DMS 273 (cell line): Measurements from ENCODE around the gene GTPBP3.
"Not testable (repeated sequence)": the region's sequence is repeated elsewhere in the genome, so short reads cannot be mapped to it uniquely, and the experiment has no call there.

Experiments used
- DNase-seq: peaks from one replicate; lab custom pipeline; 2025; ENCODE audit not compliant: unreplicated experiment; lab: John Stamatoyannopoulos, UW

Gene GTPBP3

DNA sequence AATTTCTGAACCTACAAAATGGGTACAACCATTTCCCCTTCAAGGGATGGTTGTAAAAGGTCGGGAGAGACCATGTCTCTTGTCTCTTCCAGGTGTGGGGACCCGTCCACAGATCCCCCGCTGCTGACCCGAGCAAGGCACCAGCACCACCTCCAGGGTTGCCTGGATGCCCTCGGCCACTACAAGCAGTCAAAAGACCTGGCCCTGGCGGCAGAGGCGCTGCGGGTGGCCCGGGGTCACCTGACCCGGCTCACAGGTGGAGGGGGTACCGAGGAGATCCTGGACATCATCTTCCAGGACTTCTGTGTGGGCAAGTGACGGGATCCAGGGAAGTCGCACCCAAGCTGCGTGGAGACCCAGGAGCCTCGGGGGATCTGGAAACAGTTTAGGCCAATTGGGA, 4.0 kb downstream of the GTPBP3 start:
- DNase-seq, result no peak

DNA sequence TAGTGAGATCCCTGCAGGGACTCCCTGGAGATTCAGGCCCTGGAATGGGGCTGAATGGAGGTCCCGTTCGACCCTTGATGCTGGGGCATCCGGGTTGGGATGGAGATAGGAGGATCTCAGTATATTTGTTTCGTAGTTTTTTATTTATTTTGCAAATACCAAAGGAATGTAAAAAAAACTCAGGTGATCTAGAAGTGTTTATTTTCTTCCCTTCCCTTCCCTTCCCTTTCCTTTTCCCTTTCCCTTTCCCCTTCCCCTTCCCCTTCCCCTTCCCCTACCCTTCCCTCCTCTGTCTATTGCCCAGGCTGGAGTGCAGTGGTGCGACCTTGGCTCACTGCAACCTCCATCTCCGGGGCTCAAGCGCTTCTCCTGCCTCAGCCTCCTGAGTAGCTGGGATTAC, 4.5 kb downstream of the GTPBP3 start:
- DNase-seq, result no peak

DNA sequence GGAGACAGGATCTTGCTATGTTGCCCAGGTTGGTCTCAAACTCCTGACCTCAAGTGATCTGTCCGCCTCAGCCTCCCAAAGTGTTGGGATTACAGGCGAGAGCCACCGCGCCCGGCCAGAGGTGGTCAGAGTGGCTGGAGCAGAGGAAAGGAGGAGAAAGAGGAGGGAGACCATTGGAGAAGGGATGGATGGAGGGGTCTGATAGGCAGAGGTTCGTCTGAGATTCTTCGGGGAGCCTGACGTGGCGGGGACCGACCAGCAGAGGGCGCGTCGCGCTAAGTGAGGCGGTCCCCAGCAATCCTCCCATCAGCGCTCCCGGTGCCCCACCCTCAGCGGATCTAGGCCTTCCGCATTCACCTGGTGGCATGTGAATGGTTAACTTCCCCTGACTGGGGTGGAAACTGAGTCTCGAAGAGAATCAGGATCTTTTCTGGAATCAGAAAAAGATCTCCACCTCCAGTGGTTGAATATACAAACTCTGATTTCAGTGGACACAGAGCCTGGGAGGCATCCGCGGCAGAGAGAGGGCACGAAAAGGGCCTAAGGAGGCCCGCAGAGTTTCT, 8.8 kb downstream of the GTPBP3 start:
- peak; percentile 84 for DNase-seq

DNA sequence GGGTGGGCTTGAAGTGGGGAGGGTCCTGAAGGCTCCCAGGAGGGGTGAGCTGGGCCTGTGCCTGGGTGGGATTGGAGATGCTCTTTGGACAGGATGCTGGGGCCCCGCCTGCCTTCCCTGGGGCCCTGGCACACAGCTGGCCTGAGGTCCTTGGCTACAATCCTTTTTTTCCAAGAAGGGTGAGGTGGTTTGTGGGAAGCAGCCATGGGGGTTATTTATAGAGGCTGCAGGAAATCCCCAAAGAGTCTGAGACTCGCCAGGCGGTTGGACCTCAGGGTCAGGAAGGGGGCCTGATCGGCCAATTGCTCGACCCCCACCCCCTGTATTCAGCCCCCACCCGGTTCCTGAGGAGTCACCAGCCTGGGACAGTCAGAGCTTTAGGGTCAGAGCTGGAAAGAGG, 10.0 kb downstream of the GTPBP3 start:
- DNase-seq, result no peak

DNA sequence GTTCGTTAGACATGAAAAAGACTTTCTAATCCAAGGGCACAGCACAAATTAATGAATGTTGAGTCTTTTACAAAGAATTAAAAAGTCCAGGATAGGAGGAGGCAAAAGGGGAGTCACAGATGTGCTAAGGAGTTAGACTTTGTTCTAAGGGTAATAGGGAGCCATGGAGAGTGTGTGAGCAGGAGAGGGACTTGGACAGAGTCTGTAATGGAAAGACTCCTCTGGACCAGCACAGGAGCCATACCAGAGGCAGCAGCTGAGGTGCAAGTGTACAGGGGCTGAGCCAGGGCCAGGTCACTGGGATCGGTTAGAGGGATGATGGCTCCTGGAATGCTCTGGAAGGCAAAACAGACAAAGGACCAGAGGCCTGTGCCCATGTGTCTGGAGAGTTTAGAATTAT, 10.5 kb downstream of the GTPBP3 start:
- no peak for DNase-seq

DNA sequence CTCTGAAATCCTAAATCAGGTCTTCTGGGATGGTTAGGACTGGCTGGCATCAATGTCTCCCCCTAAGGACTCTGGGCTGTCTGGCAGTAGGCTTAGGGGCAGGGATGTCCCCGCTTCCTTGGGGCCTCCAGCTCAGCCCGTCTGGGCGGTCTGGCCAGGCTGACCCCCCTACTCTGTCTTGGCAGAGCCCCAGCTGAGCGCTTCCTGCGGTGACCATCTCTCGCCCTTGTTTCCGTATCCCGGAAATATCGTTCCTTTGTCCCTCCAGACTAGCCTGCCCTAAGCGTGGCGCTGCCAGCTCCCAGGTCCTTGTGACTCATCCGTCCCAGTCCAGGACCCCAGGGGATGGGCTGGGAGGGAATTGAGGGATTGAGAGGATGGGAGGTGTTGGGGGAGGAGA, 11.3 kb downstream of the GTPBP3 start:
- peak; percentile 47 for DNase-seq

DNA sequence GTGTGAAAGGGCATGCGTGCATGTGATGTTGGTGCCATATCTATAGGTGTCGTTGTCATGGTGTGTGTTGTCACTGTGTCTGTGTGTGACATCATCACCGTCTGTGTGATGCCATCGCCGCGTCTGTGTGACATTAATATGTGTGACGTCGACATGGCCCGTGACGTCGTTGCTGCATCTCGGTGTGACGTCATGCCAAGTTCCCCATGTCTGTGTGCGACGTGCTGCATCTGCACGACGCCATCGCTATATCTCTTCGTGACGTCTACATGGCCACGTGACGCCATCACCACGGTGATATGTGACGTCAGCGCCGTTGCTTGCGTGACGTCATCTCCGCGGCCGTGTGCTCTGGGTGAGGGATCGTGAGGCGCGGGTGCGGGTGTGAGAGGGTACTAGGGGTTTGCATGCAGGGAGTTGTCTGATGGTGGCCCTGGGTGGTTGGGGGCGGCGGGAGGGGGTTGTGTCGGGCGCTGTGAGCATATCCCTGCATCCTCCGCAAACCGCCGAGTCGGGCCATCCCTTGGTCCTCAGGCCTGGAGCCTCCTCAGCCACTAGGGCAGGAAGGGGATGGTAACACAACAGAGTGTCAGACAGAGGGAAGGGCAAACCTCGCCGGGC, 14.6 kb downstream of the GTPBP3 start:
- no peak for DNase-seq

DNA sequence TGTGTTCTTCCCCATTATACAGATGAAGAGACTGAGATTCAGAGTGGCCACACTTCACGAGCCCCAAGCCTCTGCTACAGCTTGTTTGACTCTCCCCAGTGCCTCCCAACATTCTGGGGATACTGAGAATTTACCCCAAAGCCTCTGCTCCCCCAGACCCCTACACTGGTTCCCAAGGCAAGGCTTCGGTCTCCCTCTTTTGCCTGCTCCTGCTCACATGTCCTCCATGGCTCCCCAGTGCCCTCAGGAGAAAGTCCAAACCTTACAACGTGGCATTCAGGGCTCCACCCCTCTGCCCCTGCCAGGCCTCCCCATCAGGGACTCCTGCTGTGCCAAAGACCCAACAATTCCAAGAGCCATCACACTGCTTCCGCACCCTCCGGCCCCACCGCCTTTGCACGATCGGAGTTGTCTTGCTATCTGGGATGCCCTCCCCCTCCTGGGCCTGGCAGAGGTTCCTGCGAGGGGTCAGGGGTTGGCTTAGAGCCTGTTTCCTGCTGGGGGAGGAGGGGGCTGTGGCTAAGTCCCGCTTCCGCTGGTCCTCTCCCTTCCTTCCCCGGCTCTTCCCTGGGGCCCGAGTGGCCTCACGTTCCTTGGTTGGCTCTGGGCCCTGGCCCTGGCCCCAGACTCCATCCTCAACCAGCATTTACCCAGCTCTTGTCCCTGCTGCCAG, 15.4 kb downstream of the GTPBP3 start:
- no peak for DNase-seq

DNA sequence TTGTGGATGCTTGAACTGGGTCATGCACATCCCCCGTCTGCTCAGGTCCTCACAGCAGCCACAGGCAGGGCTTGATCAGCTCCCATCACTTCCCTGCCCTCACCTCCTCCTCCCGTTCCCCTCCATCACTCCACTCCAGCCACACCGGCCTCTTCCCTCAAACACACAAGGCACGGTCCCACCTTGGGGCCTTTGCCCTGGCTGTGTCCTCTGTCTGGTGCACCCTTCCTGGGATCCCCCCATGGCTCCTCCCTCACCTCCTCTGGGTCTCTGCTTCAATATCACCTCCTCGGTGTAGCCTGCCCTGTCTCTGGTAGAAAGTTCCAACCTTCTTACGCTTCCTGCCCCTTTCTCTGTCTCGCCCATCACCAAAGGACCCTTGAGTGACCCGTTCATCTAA, 16.0 kb downstream of the GTPBP3 start:
- no peak for DNase-seq

DNA sequence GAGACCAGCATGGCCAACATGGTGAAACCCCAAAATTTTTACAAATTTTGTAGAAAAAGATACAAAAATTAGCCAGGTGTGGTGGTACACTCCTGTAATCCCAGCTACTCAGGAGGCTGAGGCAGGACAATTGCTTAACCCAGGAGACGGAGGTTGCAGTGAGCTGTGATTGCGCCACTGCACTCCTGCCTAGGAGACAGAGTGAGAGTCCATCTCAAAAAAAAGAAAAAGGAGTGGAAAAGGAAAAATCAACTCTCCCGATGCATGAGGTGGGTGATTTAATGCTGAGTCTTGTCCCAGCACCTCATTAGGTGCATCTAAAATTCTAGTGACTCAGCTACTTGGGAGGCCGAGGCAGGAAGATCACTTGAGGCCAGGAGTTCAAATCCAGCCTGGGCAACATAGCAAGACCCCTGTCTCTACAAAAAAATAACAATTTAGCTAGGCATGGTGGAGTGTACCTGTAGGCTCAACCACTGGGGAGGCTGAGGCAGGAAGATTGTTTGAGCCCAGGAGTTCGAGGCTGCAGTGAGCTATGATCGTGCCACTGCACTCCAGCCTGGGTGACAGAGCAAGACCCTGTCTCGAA, 19.8 kb downstream of the GTPBP3 start:
- DNase-seq, result no peak

DNA sequence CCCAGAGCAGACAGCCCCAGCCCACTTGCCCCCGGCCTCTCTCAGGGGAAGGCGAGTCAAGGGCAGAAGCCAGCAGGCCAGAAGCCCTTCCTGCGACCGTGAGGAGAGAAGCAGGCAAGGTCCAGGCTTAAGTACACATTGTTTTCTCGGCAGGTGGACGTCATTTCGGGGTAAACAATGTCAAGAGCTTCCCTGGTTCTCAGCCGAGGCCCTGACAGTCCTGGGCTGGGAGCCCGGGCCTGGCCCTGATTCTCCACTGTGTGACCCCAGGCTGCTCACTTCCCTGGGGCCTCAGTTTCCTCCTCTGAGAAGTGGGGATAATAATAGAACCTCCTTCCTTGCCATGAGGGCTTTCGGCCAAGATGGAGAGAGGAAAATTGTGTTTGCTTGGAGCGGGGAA, 20.4 kb downstream of the GTPBP3 start:
- DNase-seq, result no peak

DNA sequence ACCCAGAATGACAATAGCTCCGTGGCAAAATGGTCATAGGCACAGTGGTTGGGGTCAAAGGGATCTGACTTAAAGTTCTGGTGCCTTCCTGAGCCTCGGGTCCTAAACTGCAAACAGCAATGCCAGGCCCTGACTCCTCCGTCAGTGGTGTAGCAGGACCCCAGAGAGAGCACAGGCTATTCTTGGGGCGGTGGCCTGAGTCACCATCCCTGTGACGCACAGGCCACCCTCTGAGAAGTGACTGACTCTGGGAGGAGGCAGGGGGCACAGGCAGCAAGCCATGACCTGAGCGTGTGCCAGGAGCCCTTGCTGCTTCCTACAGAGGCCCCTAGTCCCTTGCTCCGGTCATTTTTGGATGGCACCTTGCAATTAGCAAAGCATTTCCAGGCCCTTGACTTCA, 21.0 kb downstream of the GTPBP3 start:
- DNase-seq, result no peak

DNA sequence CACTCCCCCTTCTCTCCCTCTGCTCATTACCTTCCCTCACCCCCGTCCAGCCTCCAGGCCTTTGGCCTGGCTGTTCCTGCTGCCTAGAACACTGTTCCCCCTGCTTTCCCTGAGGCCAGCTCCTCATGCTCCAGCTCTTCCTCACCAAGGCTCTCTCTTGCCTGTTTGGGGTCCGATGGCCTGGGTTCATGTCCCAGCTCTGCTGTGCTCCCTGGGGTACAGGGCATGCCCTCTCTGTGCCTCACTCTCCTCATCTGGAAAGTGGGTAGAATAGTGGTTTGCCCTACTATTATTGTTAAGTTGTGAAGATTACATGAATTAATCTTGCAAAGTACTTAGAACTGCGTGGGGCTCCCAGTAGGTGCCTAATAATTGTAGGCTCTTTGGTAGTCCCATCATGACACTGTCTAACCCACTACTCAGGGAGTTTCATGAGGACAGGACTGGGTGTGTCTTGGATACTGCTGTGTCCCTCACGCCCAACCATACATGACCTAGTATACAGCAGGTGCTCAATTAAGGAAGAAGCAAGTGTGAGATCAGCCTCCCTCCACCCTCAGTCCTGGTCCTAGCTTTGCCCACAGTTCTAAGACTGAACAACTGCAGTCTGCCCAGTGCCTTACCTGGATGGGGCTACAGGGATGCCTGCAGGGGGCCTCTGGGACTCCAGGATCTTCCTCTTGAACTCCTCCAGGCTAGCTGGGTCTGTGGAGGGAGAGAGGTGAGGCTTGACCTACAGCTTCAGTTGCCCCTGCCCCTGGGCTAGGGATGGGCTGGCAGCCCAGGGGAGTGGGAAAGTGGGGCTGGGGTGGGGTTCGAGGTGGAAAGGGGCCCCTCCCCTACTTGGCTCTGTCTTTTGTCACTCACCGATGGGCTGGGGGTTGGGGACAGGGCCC, 22.8 kb downstream of the GTPBP3 start:
- DNase-seq, result no peak

DNA sequence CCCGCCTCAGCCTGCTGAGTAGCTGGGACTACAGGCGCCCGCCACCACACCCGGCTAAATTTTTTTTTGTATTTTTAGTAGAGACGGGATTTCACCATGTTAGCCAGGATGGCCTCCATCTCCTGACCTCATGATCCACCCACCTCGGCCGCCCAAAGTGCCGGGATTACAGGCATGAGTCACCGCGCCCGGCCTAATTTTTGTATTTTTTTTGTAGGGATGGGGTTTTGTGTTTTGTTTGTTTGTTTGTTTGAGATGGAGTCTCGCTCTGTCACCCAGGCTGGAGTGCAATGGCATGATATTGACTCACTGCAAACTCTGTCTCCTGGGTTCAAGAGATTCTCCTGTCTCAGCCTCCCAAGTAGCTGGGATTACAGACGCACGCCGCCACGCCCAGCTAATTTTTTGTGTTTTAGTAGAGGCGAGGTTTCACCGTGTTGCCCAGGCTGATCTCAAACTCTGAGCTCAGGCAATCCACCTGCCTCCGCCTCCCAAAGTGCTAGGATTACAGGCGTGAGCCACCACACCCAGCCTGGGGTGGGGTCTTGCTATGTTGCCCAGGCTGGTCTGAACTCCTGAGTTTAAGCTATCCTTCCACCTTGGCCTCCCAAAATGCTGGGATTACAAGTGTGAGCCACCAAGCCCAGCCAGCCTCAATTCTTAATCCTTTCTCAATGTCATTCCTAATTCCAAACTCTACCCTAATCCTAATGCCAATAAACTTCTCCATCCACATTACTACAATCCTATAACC, 26.7 kb downstream of the GTPBP3 start:
- DNase-seq, result not testable (repeated sequence)

DNA sequence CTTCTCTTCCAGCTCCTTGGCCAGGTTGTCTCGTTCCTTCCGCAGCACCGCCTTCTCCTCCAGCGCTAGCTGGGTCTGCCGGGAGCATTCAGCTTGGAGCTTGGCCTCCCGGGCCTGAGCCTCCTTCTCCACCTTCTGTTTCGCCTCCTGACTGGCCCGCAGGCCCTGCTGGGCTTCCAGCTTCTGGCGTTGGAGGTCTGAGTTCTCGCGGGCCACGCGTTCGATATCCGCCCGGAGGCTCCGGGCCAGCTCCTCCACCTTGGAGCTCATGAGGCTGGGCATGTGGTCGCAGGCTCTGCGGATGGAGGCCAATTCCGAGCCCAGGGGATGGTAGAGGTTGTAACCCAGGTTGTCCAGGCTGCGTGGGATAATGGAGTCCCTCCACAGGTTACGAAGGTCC, 28.0 kb downstream of the GTPBP3 start:
- no peak for DNase-seq

DNA sequence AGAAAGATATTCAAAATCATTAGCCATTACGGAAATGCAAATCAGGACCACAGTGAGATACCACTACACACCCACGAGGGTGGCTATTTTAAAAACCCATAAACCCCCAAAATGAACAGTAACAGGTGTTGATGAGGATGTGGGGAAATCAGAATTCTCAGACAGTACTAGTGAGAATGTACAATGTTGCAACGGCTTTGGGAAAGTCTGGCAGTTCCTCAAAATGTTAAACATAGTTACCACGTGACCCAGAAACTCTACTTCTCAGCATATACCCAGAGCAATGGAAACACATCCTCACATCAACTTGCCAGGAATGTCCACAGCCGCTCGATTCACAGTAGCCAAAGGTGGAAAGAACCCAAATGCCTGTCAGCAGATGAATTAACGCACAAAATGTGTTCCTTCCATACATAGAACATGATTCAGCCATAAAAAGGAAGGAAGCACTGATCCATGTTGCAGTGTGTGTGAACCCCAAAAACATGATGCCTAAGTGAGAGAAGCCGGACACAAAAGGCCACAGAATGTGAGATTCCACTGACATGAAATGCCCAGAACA, 32.8 kb downstream of the GTPBP3 start:
- no peak for DNase-seq

DNA sequence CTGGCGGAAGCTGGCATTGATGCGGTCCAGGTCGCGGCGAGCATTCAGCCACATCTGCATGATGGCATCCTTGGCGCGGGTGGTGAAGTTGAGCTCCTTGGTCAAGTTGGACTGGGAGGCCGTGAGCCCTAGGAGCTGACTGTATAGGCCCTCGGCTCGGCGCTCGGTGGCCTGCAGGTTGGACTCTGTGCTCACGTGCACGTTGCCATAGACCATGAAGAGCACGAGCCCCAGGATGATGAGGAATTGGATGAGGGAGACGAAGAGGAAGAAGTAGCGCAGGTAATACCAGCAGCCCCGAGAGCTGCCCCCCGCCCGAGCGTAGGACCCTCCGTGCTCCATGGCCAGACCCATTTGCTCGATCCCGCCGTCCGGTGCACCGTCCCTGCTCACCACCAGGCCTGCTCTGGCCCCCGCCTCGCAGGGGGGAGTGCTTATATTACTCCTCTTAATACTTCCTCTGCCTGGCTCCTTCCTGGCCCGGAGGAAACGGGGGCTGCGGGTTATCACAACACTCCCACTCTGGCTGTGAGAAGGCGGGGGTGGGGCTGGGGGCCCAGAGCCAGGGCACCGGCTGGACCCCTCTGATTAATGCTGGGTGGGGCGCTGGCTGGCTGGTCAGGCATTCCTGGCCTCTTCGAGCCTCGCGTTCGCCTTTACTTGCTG, 39.7 kb downstream of the GTPBP3 start, which contains the start of gene PLVAP:
Gene PLVAP, minus strand, starts transcription at position 408 of the 666 bp plus-strand sequence. Its CDS starts 54 bp downstream, at position 354.
- no peak for DNase-seq

DNA sequence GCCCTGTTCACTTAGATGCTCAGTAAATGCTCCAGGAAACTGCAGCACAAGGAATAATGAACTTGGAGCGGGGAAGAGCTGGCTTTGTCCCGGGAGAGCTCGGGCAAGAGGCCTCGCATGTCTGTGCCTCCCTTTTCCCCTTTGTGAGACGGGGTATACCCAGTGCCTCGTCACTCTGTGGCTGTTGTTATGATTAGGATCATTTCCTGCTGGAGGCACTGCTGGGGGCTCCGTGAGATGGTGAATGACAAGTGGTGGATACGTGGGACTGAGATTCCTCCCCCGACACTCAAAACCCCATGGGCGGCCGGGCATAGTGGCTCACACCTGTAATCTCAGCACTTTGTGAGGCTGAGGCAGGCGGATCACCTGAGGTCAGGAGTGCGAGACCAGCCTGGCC, 40.9 kb downstream of the GTPBP3 start:
- DNase-seq, result no peak

DNA sequence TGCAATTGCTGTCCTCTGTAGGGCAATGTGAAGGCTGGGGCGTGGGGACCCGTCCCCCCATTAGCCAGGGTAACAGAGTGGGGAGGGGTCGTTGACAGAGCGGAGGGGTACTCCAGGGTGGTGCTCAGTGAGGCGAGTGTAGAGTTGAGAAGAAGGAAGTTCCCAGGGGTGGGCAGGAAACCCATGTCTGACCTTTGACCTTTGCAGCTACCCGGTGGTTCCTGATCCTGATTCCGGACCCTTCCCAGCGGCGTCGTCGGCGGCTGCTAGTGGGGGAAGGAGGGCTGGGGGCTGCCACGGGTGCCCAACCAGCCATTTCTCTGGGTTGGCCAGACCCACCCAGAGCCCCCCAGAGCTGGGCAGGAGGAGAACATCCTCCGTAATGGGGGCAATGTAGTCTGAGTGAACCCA, 41.9 kb downstream of the GTPBP3 start:
- DNase-seq, result no peak
